Glutamatergic neuron (in vitro differentiated cells): ENCODE results near the gene SPEN. TPM values are rescaled to one million over a fixed set of nuclear protein-coding genes. Genes with fewer than 3 reads are reported as not detected.

ENCODE experiments used
- DNase-seq: peaks from one replicate; pipeline ENCODE4 v3.0.0; 2022
- H3K27ac Mint-ChIP-seq: one replicate; pipeline ENCODE4 v1.8.0; 2020; ENCODE audit warnings: mild to moderate bottlenecking, mixed read lengths, inconsistent platforms; ENCODE audit not compliant: unreplicated experiment
- H3K27me3 Mint-ChIP-seq: one replicate; pipeline ENCODE4 v1.8.0; 2020; ENCODE audit warnings: mild to moderate bottlenecking, moderate library complexity, mixed read lengths, inconsistent platforms; ENCODE audit not compliant: unreplicated experiment
- H3K36me3 Mint-ChIP-seq: one replicate; pipeline ENCODE4 v1.8.0; 2020; ENCODE audit warnings: mild to moderate bottlenecking, mixed read lengths, inconsistent platforms; ENCODE audit not compliant: unreplicated experiment
- H3K4me1 Mint-ChIP-seq: one replicate; pipeline ENCODE4 v1.8.0; 2020; ENCODE audit warnings: mild to moderate bottlenecking, low read depth, mixed read lengths, inconsistent platforms; ENCODE audit not compliant: unreplicated experiment
- H3K4me3 Mint-ChIP-seq: one replicate; pipeline ENCODE4 v1.8.0; 2020; ENCODE audit warnings: mild to moderate bottlenecking, mixed read lengths, inconsistent platforms; ENCODE audit not compliant: unreplicated experiment
- H3K9me3 Mint-ChIP-seq: one replicate; pipeline ENCODE4 v1.8.0; 2020; ENCODE audit warnings: mild to moderate bottlenecking, moderate library complexity, mixed read lengths, inconsistent platforms; ENCODE audit not compliant: unreplicated experiment
- CTCF ChIP-seq: fragments of 200-600 bp; sonication (generic); IDR thresholded peaks from one replicate; pipeline ENCODE4 v1.5.0; 2021; ENCODE audit not compliant: partially characterized antibody, unreplicated experiment
- total RNA-seq: library from RNA; stranded (reverse); fragmentation: NEBNext Ultra II Directional; extraction: Animal tissue kit (Norgen Biotek cat#: 25700); gene quantifications from one replicate; pipeline ENCODE4 v1.2.1, GENCODE V29; 2021; ENCODE audit not compliant: unreplicated experiment

SPEN gene
- total RNA-seq, 1 donor from 2014 or later, result 52.4 TPM

GRCh38 chr1:15948091-15948591 is 100.6 kb downstream of the SPEN start:
- no peaks in the 10 kb centered on the region for H3K36me3 Mint-ChIP-seq
- H3K9me3 Mint-ChIP-seq, result peaks cover 12% of the 10 kb centered on the region
- peak overlapping the region; percentile 62 for H3K27ac Mint-ChIP-seq
- H3K4me1 Mint-ChIP-seq, result peaks cover 48% of the 10 kb centered on the region
- H3K4me3 Mint-ChIP-seq, result no peak overlapping the region
- H3K27me3 Mint-ChIP-seq, result peaks cover 7% of the 10 kb centered on the region
- no peak for TF ChIP-seq CTCF
- no peak for DNase-seq

- Mint-ChIP-seq H3K36me3 (no peaks in the 10 kb centered on the region), H3K9me3 (peaks cover 12% of the 10 kb centered on the region), H3K27ac (peak overlapping the region; percentile 23), H3K27me3 (peaks cover 7% of the 10 kb centered on the region), H3K4me1 (peaks cover 48% of the 10 kb centered on the region), H3K4me3 (peak overlapping the region; percentile 52)
- no peak for DNase-seq
- TF ChIP-seq CTCF, result no peak
Measured at GRCh38 chr1:15948595-15949452, 101.3 kb downstream of the SPEN start.

GRCh38 chr1:15949453-15950245 is 102.1 kb downstream of the SPEN start:
- Mint-ChIP-seq H3K4me1 (peaks cover 52% of the 10 kb centered on the region), H3K27me3 (peaks cover 7% of the 10 kb centered on the region), H3K36me3 (no peaks in the 10 kb centered on the region), H3K9me3 (peaks cover 12% of the 10 kb centered on the region), H3K27ac (peak overlapping the region; percentile 23), H3K4me3 (no peak overlapping the region)
- TF ChIP-seq CTCF, result no peak
- DNase-seq, result no peak

- H3K4me1 Mint-ChIP-seq, result peaks cover 52% of the 10 kb centered on the region
- H3K4me3 Mint-ChIP-seq, result no peak overlapping the region
- H3K27ac Mint-ChIP-seq, result peak overlapping the region; percentile 5
- H3K27me3 Mint-ChIP-seq, result peaks cover 7% of the 10 kb centered on the region
- DNase-seq, result no peak
- H3K9me3 Mint-ChIP-seq, result peaks cover 16% of the 10 kb centered on the region
- TF ChIP-seq CTCF, result no peak
- H3K36me3 Mint-ChIP-seq, result no peaks in the 10 kb centered on the region
Measured at GRCh38 chr1:15950302-15950701, 102.8 kb downstream of the SPEN start.
